ENCODE data around the gene SPINT2.

DNA sequence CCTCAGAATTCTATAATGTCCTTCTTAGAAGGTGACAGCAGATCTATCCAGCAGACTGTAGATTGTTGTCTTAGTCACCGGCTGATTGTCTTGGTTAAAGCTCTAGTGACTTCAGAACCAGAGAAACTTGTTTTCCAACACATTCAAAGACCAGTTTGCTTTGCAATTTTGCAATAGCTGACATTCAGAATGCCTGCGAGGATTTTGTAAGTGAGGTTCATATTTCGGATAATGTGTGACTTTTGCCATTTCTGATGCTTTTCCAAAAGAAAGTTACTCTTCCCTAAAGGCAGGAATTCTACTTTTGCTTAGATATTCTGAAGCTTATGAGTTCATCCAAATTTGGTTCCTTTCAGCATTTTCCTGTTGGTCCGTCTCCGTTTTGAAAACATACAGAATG is 13.2 kb downstream of the SPINT2 start:
- TF ChIP-seq, protein P1, sequence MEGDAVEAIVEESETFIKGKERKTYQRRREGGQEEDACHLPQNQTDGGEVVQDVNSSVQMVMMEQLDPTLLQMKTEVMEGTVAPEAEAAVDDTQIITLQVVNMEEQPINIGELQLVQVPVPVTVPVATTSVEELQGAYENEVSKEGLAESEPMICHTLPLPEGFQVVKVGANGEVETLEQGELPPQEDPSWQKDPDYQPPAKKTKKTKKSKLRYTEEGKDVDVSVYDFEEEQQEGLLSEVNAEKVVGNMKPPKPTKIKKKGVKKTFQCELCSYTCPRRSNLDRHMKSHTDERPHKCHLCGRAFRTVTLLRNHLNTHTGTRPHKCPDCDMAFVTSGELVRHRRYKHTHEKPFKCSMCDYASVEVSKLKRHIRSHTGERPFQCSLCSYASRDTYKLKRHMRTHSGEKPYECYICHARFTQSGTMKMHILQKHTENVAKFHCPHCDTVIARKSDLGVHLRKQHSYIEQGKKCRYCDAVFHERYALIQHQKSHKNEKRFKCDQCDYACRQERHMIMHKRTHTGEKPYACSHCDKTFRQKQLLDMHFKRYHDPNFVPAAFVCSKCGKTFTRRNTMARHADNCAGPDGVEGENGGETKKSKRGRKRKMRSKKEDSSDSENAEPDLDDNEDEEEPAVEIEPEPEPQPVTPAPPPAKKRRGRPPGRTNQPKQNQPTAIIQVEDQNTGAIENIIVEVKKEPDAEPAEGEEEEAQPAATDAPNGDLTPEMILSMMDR (optimal IDR thresholded peaks at IDR 0.05 in 1 of 3, IDR thresholded peaks at IDR 0.05 in 1 of 3, conservative IDR thresholded peaks at IDR 0.05 in 1 of 3; ENCODE audit: extremely low read depth in 1 of 3, insufficient read depth in 2 of 3, low read length in 3 of 3): no peak
- TF ChIP-seq EZH2 (IDR thresholded peaks at IDR 0.05; ENCODE audit: low read length): no peak

Measured in keratinocyte (primary cell).